Measurements from ENCODE around the gene GPT2. TPM values are rescaled to one million over a fixed set of nuclear protein-coding genes. Genes with fewer than 3 reads are reported as not detected.

GPT2 gene
- total RNA-seq, 1 experiment from 2014 or later, result 68.9 TPM

DNA sequence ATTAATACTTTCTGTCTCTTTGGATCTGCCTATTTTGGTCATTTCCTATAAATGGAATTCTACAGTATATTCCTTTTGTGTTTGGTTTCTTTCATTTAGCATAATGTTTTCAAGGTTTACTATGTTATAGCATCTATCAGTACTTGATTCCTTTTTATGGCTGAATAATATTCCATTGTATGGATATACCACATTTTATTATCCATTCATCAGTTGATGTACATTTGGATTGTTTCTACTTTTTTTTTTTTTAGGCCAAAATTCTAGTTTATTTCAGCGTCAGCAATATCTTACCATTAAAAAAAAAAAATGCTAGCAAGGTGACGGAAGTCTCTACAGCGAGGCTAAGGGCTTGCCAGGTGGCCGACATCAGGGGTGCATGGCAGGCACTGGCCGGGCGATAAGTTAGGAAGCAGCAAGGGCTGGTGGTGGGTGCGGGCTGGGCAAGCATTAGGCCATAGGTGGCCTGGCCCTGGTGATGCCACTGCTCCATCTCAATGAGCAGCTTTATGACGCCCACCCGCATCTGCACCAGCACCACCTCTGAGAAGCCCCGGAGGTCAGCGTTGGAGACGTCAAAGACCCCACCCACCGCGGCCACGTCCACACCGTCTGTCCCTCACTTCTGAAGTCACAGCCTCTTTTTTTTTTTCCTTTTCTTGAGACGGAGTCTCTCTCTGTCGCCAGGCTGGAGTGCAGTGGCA is 41.8 kb upstream of the GPT2 start:
- no TSS peak for BruUV-seq (replicated peaks)
- TF ChIP-seq, protein P1, sequence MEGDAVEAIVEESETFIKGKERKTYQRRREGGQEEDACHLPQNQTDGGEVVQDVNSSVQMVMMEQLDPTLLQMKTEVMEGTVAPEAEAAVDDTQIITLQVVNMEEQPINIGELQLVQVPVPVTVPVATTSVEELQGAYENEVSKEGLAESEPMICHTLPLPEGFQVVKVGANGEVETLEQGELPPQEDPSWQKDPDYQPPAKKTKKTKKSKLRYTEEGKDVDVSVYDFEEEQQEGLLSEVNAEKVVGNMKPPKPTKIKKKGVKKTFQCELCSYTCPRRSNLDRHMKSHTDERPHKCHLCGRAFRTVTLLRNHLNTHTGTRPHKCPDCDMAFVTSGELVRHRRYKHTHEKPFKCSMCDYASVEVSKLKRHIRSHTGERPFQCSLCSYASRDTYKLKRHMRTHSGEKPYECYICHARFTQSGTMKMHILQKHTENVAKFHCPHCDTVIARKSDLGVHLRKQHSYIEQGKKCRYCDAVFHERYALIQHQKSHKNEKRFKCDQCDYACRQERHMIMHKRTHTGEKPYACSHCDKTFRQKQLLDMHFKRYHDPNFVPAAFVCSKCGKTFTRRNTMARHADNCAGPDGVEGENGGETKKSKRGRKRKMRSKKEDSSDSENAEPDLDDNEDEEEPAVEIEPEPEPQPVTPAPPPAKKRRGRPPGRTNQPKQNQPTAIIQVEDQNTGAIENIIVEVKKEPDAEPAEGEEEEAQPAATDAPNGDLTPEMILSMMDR (IDR thresholded peaks at IDR 0.05; ENCODE audit: unreplicated experiment), result no peak
- H3K27me3 Mint-ChIP-seq (ENCODE audit: unreplicated experiment), result no peaks in the 10 kb centered on the region
- no peaks in the 10 kb centered on the region for H3K36me3 Mint-ChIP-seq (ENCODE audit: insufficient read depth, unreplicated experiment)
- H3K9me3 Mint-ChIP-seq (ENCODE audit: low read depth, unreplicated experiment), result peaks cover 4% of the 10 kb centered on the region
- intact Hi-C loops (cut with micrococcal nuclease; ENCODE audit: unreplicated experiment), result no loop called here
- H3K4me3 Mint-ChIP-seq (ENCODE audit: low read depth, unreplicated experiment), result no peak overlapping the region
- peaks cover 8% of the 10 kb centered on the region for H3K4me1 Mint-ChIP-seq (ENCODE audit: low read depth, unreplicated experiment)
- no peak overlapping the region for H3K27ac Mint-ChIP-seq (ENCODE audit: unreplicated experiment)
- DNase-seq, result no peak
- CTCF ChIA-PET, result no interaction called here

GRCh38 chr16:46843898-46844642 is 40.1 kb upstream of the GPT2 start:
- CTCF ChIA-PET, result interaction anchor here (0.7 kb wide), 1 partner anchor 10 kb away, joined by 5 read pairs; no protein-coding TSS in a partner anchor
- Mint-ChIP-seq H3K4me1 (ENCODE audit: low read depth, unreplicated experiment) (peaks cover 8% of the 10 kb centered on the region), H3K4me3 (ENCODE audit: low read depth, unreplicated experiment) (no peak overlapping the region), H3K36me3 (ENCODE audit: insufficient read depth, unreplicated experiment) (no peaks in the 10 kb centered on the region), H3K27ac (ENCODE audit: unreplicated experiment) (no peak overlapping the region), H3K9me3 (ENCODE audit: low read depth, unreplicated experiment) (peaks cover 4% of the 10 kb centered on the region), H3K27me3 (ENCODE audit: unreplicated experiment) (no peaks in the 10 kb centered on the region)
- TF ChIP-seq, protein P1 (IDR thresholded peaks at IDR 0.05; ENCODE audit: unreplicated experiment), result no peak
- BruUV-seq (replicated peaks), result no TSS peak
- intact Hi-C loops (cut with micrococcal nuclease; ENCODE audit: unreplicated experiment), result no loop called here
- DNase-seq, result no peak

DNA sequence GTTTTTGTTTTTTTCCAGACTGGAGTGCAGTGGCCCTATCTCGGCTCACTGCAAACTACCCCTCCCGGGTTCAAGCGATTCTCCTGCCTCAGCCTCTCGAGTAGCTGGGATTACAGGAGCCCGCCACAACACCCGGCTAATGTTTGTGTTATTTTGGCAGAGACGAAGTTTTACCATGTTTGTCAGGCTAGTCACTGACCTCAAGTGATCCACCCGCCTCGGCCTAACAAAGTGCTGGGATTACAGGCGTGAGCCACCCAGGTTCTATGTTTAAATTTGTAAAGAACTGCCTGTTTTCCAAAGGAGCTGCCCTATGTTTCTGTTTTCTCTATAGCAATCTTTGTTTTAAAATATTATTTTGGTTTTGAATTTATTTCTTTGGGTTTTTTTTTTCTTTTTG is 39.4 kb upstream of the GPT2 start:
- BruUV-seq (replicated peaks), result no TSS peak
- peaks cover 4% of the 10 kb centered on the region for H3K9me3 Mint-ChIP-seq (ENCODE audit: low read depth, unreplicated experiment)
- H3K36me3 Mint-ChIP-seq (ENCODE audit: insufficient read depth, unreplicated experiment), result no peaks in the 10 kb centered on the region
- peaks cover 8% of the 10 kb centered on the region for H3K4me1 Mint-ChIP-seq (ENCODE audit: low read depth, unreplicated experiment)
- H3K27ac Mint-ChIP-seq (ENCODE audit: unreplicated experiment), result no peak overlapping the region
- DNase-seq, result no peak
- TF ChIP-seq, protein P1 (IDR thresholded peaks at IDR 0.05; ENCODE audit: unreplicated experiment), result no peak
- CTCF ChIA-PET, result no interaction called here
- H3K4me3 Mint-ChIP-seq (ENCODE audit: low read depth, unreplicated experiment), result no peak overlapping the region
- intact Hi-C loops (cut with micrococcal nuclease; ENCODE audit: unreplicated experiment), result no loop called here
- no peaks in the 10 kb centered on the region for H3K27me3 Mint-ChIP-seq (ENCODE audit: unreplicated experiment)

GRCh38 chr16:46845952-46846351 is 38.2 kb upstream of the GPT2 start:
- Mint-ChIP-seq H3K27me3 (ENCODE audit: unreplicated experiment) (no peaks in the 10 kb centered on the region), H3K4me3 (ENCODE audit: low read depth, unreplicated experiment) (no peak overlapping the region), H3K36me3 (ENCODE audit: insufficient read depth, unreplicated experiment) (no peaks in the 10 kb centered on the region), H3K9me3 (ENCODE audit: low read depth, unreplicated experiment) (peaks cover 4% of the 10 kb centered on the region), H3K4me1 (ENCODE audit: low read depth, unreplicated experiment) (peaks cover 7% of the 10 kb centered on the region), H3K27ac (ENCODE audit: unreplicated experiment) (no peak overlapping the region)
- intact Hi-C loops (cut with micrococcal nuclease; ENCODE audit: unreplicated experiment), result no loop called here
- TF ChIP-seq, protein P1 (IDR thresholded peaks at IDR 0.05; ENCODE audit: unreplicated experiment), result no peak
- DNase-seq, result no peak
- CTCF ChIA-PET, result no interaction called here
- no TSS peak for BruUV-seq (replicated peaks)
